PFSK-1 (cell line): Measurements from ENCODE around the gene NACC2.

Experiments used
- FOXP2 ChIP-seq: optimal IDR thresholded peaks from 2 replicates; pipeline ENCODE3; 2011; ENCODE audit warnings: borderline replicate concordance, control low read depth, inconsistent platforms; ENCODE audit not compliant: insufficient read depth; ENCODE audit errors: extremely low read length, extremely low read depth
- POLR2AphosphoS5 ChIP-seq: IDR thresholded peaks from 2 replicates; pipeline ENCODE4 v1.6.1; 2012; ENCODE audit warnings: low read depth, mild to moderate bottlenecking, control low read depth, low read length, moderate library complexity
- REST ChIP-seq, 2 experiments: IDR thresholded peaks; 2 replicates each; pipeline versions ENCODE4 v1.6.1 to v1.8.0; 2011 to 2012; ENCODE audit warnings: low read depth in 2 of 2, low read length in 2 of 2, control low read depth in 1 of 2, inconsistent platforms in 1 of 2, mild to moderate bottlenecking in 1 of 2, moderate library complexity in 1 of 2; ENCODE audit not compliant: insufficient read depth in 1 of 2
- SIN3A ChIP-seq: IDR thresholded peaks from 2 replicates; pipeline ENCODE4 v1.6.1; 2012; ENCODE audit warnings: mild to moderate bottlenecking, low read length, moderate library complexity, borderline replicate concordance; ENCODE audit not compliant: insufficient read depth
- TAF1 ChIP-seq: IDR thresholded peaks from 2 replicates; pipeline ENCODE4 v1.6.1; 2012; ENCODE audit warnings: low read length, control low read depth, borderline replicate concordance; ENCODE audit not compliant: insufficient read depth

Gene NACC2

GRCh38 chr9:135963938-135964337 is 131.2 kb downstream of the NACC2 start:
- TF ChIP-seq TAF1 (no peak), SIN3A (no peak), POLR2AphosphoS5 (no peak), REST (IDR thresholded peaks at IDR 0.05; ENCODE audit: insufficient read depth in 1 of 2, low read depth in 2 of 2, low read length in 2 of 2) (no peak), FOXP2 (no peak)

- TF ChIP-seq POLR2AphosphoS5: no peak
These were observed 131.8 kb downstream of the NACC2 start for GRCh38 chr9:135963338-135963737.

GRCh38 chr9:135962696-135963307 is 132.3 kb downstream of the NACC2 start:
- TF ChIP-seq REST (IDR thresholded peaks at IDR 0.05; ENCODE audit: insufficient read depth in 1 of 2, low read depth in 2 of 2, low read length in 2 of 2): no peak
- TF ChIP-seq TAF1: no peak
- TF ChIP-seq POLR2AphosphoS5: no peak
- TF ChIP-seq SIN3A: no peak
- TF ChIP-seq FOXP2: no peak

GRCh38 chr9:135961811-135962695 is 133.0 kb downstream of the NACC2 start:
- no peak for TF ChIP-seq SIN3A
- TF ChIP-seq REST (IDR thresholded peaks at IDR 0.05; ENCODE audit: insufficient read depth in 1 of 2, low read depth in 2 of 2, low read length in 2 of 2): no peak
- TF ChIP-seq POLR2AphosphoS5: no peak
- no peak for TF ChIP-seq TAF1
- TF ChIP-seq FOXP2: no peak

GRCh38 chr9:135961277-135961715 is 133.8 kb downstream of the NACC2 start, which contains the start of gene UBAC1:
UBAC1 (minus strand) TSS chr9:135961373; CDS start chr9:135961162, 211 bp downstream.
- TF ChIP-seq FOXP2 (no peak), SIN3A (no peak), TAF1 (no peak), POLR2AphosphoS5 (no peak), REST (IDR thresholded peaks at IDR 0.05; ENCODE audit: insufficient read depth in 1 of 2, low read depth in 2 of 2, low read length in 2 of 2) (no peak)
